Cerebellar cortex (tissue), 1 donor: ENCODE measurements around the gene PLCB1.
"Not testable (repeated sequence)": the region's sequence is repeated elsewhere in the genome, so short reads cannot be mapped to it uniquely, and the experiment has no call there.

Experiments used
- DNase-seq: peaks from one replicate; pipeline ENCODE4 v3.0.0-alpha.2; 2015; ENCODE audit warnings: low spot score

Gene PLCB1

DNA sequence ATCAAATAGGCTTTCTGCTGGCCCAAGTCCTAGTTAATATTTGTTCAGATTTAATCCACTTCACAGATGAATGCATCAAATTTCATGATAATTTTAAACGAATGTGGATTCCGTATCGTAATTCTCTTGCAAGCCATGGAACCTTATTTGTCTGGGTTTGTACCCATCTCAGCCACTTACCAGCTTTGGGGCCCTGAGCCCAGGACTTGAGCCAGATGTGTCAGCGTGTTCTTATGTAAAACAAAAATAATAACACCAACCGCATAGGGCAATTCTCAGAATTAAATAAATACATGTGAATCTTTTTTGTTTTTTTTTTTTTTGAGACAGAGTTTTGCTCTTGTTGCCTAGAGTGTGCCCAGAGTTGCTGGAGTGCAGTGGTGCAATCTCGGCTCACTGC lies 654.3 kb downstream of the PLCB1 start:
- no peak for DNase-seq

DNA sequence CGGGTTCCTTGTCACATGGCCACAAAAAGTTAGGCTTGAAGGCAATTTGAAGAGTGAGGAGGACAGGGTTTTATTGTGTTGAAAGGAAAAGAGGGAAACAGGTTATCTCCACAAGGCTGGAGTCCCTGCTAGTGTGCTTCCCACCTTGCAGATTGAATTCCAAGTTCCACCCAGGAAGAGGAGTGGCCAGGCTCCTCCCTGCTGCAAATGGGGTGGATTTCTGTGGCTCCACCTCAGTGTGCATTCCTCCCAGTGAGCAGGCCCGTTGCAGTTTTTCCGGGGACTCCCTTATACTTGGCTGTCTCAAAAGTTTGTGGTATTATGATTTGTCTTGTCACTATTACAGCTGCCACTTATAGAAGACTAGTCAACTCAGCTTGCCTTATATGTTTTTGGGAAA lies 655.0 kb downstream of the PLCB1 start:
- DNase-seq, result no peak

DNA sequence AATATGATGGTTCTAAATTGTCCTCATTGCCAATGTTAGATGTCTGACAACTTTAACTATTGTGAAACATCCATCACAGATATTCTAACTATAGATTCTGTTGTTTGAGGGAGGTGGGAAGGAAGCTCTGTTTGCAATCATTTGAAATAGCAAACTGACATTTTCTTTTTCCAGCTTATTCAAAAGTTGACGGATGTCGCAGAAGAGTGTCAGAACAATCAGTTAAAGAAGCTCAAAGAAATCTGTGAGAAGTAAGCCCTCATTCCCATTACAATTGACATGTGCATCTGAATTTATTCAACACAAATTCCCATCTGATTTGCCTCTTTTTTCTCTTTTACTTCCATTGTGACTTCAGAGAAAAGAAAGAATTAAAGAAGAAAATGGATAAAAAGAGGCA lies 656.2 kb downstream of the PLCB1 start:
- DNase-seq, result no peak

DNA sequence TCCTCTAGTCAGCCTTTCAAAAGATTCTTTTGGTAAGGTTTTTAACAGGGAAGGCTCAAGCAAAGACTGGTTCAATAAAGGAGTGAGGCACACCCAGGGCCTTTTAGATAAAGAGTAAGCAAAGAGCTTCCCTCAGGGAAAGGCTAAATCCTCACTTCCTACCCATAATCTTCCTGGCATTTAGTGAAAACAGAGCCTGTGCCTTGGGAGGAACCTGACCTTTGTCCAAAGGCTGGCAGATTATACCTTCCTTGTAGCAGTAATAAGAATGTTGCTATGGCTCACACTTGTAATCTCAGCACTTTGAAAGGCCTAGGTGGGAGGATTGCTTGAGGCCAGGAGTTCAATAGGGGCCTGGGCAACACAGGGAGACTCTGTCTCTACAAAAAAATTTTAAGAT lies 656.8 kb downstream of the PLCB1 start:
- no peak for DNase-seq

DNA sequence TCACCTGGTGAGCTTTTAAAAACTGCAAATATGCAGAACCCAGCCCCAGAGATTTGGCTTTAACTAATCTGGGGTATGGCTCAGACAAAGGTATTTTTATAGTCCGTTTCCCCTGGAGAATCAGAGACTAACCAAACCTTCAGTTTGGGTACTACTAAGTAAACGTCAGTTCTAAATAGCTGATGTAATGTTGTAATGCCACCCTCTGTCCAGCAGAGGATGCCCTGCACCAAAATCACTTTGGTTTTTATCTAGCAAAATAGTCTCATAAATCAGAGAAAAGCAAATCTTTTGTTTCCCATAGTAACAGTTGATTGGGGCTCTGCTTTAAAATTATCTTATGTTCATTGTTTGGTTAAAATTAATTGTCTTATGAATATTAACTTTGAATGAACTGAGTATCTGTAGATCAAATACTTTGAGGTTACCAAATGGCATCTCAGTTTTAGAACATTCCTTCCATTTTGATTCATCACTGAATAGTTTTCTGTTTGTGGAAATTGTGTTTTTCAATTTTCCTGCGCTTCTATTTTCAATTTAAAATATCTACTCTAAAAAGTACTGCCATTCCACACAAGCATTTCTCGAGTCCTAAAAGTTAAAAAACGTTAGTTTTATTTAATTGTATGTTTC lies 658.5 kb downstream of the PLCB1 start:
- DNase-seq, result peak; percentile 79

DNA sequence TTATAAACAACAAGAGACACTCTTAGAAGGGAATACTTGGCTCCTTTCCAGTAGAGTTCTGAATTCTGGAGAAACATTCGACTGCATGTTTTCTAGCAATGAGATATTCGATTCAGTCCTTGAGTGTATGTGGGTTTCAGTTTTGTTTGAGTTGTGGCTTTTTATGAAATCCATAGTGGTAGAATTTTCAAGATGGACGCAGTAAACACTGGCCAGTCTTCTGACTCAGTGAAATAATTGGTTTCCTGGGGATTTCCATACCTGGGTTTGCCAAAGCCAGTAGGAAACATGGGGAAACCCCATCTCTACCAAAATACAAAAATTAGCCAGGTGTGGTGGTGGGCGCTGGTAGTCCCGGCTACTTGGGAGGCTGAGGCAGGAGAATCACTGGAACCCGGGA lies 663.3 kb downstream of the PLCB1 start:
- DNase-seq, result no peak

DNA sequence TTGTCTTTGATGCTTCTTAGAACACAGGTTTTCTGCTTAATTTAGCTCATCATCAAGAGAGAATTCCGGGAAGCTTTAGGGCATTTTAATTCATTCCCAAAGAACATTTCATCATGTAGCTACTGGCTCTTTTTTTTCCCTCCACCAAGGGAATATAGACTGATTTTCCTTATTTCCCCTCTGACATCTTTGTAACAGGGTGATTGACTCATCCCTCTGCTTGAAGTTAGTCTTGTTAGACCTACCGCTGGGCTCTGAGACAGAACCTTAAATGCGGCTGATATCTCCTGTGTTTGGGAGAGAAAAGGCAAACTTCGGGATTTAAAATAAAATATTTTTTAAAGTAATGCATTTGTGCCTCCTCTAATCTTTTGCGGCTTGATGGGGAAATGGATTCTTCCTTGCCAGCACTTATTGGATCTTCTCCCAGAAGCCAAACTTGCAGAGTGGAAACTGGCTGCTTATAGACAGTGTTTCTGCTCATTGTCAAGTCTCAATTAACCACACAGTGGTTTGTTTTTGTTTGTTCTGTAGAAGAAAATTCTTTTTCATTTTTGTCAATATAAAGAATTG lies 664.1 kb downstream of the PLCB1 start:
- DNase-seq, result no peak

DNA sequence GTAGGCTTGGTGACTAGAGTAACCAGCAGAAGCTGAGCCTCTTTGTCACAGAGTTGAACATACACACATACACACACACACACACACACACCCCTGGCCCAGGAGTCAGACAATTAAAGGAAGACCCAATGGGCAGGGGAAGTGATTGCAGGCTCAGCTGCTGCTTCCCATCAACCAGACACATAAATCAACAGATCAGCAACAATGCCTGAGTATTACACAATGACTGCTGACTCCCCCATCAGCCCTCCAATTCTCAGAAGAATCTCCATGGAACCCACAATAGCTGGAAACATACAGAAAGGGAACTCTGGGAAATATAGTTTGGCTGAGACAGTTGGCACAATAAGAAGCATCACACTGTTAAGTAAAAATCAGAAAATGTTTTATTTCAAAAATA lies 666.4 kb downstream of the PLCB1 start:
- no peak for DNase-seq

DNA sequence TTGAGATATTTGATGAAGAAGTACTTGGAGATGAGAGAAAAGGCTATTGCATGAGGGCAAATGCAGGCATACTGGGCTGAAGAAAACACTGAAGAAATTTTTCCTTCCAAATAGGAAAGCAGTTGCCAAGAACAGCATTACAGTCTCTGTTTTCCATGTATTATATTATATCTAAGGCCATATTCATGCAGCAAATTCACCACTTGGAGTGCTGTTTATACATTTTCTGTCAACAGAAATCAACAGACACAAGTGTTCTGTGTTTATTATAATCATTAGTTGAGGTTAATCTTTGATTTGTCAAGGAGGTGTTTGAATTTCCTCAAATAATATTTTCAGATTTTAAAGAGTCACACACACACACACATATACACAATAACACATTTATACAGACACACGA lies 668.0 kb downstream of the PLCB1 start:
- DNase-seq, result no peak

DNA sequence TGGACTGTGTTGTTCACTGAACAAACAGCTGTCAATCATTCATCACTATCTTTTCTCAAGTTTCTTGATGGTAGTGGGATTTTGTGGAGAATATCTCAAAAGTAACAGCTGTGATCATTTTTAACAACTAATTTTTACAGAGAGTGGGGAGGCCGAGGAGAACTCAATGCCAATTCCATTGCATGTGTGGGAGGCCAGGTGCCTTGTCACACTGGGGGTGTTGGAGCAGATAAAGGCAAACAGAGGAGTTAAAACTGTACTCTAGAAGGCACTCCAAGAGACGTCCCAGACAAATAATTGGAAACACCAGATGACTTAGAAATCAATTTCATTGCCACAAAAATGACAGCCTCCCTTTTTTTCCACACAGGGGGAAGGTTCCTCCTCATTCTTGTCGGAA lies 669.6 kb downstream of the PLCB1 start:
- DNase-seq, result no peak

DNA sequence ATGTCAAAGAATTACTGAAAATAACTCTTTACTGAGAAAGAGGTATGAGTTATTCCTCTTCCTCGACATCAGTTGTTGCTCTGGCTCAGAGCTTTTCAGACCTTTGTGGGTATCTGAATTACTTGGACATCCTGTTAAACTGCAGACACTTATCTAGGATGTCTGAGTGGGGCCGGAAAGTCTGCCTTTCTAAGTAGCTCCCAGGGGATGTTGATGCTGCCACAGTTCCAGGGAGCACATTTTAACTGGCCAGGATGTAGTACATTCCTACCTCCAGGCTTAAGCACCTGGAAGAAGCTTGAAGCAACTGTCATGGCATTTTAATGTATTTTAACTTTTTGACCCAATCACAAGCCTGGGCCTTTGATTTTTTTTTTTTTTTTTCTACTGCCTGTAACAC lies 671.0 kb downstream of the PLCB1 start:
- DNase-seq, result no peak

DNA sequence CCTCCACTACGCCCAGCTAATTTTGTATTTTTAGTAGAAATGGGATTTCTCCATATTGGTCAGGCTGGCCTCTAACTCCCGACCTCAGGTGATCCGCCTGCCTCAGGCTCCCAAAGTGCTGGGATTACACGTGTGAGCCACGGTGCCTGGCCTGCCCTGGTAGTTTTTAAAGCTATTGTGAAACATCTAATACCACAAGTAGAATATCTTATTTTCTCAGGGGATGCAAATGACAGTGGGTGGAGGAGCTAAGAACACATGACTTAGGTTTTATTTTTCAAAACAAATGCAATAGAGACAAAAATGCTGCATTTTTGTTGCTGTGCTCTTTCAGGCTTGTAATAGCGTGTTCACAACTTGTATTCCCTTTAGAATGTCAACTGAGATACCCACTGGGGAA lies 671.9 kb downstream of the PLCB1 start:
- no peak for DNase-seq

DNA sequence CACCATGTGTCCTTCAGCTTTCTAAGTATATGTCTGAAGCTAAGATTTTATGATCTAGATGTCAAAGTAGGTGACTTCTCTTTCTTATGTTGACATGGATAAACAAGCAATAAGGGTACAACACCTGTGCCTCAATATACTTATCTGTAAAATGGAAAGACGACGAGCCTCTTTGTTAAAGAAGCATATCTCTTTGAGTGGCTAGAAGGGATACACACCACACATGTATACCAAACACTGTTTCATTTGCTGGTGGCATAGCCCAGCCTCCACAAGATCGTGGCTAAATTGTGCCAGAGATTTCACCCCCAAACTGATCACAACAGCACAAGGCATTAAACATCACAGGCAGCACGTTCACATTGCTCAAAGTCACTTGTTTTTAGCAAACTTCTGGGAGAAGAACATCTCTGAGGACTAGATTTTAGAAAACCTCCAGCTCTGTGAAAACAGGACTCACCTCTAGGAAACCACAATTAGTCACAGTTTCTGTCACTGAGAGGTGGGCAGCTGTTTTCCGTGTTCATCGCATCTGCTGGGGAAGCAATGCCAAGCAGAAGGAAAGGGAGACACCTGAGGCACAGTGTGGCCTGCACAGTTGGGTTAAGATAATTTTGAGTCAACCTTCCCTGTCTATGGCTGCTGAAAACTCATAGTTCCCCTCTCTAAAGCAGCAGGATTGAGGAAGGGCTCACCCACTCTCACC lies 673.8 kb downstream of the PLCB1 start:
- DNase-seq, result no peak

DNA sequence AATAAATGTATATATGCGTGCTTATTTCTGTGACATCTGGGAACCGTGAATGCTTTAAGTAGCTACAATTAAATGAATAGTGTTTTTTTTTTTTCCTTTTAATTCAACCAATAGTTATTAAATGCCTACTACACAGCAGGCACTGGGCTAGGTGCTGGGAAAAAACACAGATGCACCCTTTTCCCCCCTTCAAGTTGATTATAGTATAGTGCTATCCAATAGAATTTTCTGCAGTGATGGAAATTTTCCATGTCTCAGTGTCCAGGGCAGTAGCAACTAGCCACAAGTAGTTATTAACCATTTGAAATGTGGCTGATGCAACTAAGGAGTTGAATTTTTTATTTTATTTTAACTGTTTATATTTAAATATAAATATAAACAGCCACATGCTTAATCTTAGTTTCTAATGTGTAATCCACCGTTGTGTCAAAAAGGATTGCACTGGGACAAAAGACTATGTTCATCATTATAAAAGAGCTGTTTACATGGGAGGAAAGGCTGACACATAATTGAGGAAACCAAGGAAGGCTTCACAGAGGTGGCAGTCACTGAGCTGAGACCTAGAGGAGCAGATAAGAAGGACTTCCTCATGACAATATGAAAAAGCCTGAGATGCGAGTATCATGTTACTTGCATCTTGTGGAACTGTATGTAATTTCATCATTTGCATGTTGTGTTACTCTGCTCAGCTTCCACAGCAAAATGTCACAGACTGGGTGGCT lies 675.6 kb downstream of the PLCB1 start:
- no peak for DNase-seq

DNA sequence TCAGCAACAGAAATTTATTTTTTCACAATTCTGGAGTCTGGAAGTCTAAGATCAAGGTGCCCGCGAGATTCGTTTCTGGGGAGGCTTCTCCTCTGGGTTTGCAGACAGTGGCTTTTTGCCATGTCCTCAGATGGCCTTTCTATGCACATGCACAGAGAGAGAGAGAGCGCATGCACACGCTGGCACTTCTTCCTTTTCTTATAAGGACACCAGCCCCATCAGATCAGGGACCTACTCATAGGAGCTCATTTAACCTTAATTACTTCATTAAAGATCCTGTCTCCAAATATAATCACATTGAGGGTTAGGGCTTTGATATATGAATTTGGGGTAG lies 676.1 kb downstream of the PLCB1 start:
- peak; percentile 81 for DNase-seq

DNA sequence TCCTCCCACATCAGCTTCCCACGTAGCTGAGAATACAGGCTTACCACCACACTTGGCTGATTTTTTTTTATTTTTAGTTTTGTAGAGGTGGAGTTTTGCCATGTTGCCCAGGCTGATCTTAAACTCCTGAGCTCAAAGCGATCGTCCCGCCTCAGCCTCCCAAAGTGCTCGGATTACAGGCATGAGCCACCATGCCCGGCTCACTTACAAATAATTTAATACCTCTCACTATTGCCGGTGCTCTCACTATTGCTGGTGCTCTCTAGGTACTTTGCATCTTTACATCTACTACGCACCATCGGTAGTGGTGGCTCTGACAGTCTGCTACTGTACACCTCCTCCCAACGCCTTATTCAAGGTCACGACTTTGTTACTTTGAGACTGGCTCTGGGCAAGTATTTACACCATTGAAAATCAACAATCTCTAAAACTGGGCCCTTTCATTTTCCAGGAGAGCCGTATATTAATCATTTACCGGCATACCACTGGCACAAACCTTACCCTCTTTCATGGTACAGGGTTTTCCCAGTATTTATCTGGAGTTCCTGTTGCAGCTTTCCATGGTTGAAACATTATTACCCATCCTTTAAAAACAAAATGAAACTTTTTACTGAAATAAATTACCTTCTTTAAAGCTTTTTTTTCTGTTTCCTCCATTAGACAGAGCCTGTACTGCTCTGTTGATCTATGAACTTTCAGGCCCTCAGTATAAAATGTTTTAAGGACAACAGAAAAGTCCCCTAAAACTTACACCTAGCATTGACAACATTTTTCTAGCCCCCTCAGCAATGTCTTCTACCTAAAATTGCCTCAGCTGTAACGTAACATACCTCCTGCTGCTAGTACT lies 677.3 kb downstream of the PLCB1 start:
- DNase-seq, result no peak

DNA sequence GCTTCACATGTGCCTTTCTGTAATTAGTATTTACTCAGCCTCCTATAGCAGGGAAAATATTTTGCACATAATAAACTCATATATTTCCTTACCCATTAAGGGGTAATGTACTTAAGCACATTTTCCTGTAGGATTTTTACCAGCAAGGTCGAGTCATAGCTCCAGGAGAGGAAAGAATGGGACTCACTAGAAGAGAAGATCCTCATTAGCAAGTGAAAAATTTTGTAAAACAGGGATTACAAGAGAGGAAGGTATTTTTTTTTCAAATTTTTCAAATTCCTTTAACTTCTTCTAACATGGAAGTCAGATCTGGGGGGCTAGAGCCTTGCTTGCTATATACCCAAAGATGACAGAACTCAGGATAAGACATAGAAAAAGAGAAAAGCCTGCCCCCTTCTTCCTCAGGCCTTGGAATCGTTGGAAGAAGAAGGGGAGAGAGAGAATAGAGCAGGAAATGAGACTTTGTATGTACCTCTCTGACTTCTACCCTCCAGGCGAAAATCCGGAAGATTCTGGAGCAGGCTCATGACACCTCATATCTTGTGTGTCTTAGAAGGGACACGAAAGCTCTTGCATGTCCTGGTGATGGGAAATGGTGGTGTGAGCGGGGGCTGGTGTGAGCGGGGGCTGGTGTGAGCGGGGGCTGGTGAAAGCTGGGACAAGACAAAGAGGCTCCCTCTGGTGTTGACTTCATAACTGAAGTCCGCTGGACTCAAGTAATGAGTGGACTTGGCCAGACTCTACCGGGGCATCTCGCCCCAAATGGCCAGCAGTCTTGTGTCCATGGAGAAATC lies 679.9 kb downstream of the PLCB1 start:
- DNase-seq, result no peak

DNA sequence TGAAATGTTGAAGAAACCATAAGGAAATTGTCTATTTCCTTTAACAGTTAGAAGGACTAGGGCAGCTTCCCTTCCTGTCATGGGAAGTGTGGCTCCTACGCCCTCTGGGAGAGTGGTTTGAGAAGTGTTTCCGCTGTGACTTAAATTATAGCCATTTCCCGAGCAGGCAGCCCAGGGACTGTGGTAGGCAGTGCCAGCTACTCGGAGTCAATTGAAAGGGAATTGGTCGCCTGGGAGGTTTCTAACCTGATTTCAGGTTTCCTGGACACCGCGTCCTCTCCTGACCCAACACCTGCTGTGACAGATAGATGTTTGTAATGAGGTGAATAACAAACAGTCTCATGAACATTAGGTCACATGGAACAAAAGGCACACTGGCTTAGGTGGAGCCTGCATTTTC lies 680.8 kb downstream of the PLCB1 start:
- DNase-seq, result peak; percentile 92

DNA sequence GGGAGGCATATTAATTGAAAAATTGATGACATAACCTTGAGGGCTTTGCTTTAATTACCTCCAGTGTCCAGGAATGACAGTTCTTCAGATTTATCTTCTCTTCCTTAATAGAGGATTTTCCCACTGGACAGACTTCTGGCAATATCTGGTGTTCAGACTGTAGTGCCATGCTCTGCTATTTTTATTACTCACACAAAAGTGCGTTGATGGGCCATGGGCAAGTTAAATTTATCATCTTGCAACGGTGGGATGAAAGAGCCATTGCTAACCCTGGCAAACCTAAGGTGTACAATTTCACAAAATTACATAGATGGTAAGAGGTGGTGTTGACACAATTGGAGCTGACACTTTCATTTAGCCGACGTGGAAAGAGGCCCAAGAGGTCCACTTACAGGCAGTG lies 683.1 kb downstream of the PLCB1 start:
- DNase-seq, result no peak

DNA sequence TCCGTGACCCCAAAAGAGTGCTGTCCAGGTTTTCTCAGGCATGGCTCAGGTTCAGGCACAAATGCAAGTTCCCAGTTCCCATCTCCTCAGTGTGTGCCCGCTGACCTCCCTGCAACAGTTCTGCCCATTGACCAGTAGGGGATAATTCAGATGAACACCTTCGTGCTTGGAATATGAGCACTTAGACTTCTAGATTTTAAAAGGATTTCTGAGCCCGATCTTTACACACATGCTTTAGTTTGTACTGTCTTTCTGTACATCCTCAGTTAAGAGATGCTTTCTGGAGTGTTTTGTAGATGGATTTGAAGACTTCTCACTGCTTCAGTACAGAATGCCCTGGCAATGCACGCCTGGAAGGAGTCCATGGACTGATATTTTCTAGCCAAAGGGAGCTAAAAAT lies 697.2 kb downstream of the PLCB1 start:
- peak; percentile 64 for DNase-seq

DNA sequence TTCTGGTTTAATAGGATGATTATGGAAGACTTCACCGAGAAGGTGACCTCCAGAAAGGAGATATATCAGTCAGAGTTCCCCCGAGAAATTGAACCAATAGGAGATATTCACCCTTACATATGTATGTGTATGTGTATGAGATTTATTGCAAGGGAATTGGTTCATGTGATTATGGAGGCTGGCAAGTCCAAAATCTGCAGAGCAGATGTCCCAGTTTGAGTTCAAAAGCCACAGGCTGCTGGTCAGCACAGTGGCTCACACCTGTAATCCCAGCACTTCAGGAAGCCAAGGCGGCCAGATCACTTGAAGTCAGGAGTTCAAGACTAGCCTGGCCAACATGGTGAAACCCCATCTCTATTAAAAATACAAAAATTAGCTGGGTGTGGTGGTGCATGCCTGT lies 702.2 kb downstream of the PLCB1 start:
- DNase-seq, result not testable (repeated sequence)

DNA sequence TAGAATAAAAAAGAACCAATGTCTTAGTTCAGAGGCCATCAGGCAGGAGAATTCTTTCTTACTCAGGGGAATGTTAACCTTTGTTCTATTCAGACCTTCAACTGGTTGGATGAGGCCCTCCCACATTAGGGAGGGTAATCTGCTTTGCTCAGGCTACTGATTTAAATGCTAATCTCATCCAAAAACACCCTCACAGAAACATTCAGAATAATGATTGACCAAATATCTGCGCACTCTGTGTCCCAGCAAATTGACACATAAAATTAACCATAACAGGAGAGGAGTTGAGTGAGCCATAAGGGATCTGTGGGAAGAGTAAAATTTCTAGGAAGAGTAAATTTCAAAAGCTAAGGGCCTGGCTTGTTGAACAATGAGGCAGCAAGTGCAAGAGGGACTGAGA lies 702.8 kb downstream of the PLCB1 start:
- no peak for DNase-seq
